ENCODE results near the gene NECTIN4. TPM values are rescaled to one million over a fixed set of nuclear protein-coding genes. Genes with fewer than 3 reads are reported as not detected.

Gene NECTIN4
- polyA plus RNA-seq, 1 of the 3 experiments (the other 2 are of a cell fraction) = 0.59 TPM

GRCh38 chr1:161082483-161082882 is 6.9 kb downstream of the NECTIN4 start:
- no peaks in the 10 kb centered on the region for H3F3A ChIP-seq (replicated peaks; ENCODE audit: insufficient read depth)
- no peaks in the 10 kb centered on the region for H3K79me2 ChIP-seq (ENCODE audit: insufficient read depth)
- no peaks in the 10 kb centered on the region for H3K27me3 ChIP-seq (ENCODE audit: insufficient read depth)
- H3K4me1 ChIP-seq (ENCODE audit: control insufficient read depth in 1 of 2, insufficient read depth in 2 of 2, low read depth in 1 of 2, low read length in 1 of 2) = peaks cover 8 to 13% of the 10 kb centered on the region in 2 experiments; a peak in 2 of 4 replicates
- H3K9me3 ChIP-seq = no peaks in the 10 kb centered on the region
- H3K27ac ChIP-seq (ENCODE audit: low read depth in 2 of 2, low read length in 1 of 2) = no peak overlapping the region; a peak in 1 of 4 replicates
- no peak overlapping the region for H2AFZ ChIP-seq (ENCODE audit: low read depth)
- H3K9me2 ChIP-seq = no peaks in the 10 kb centered on the region
- no peak for DNase-seq
- WGBS (ENCODE audit: low lambda C conversion rate) = 94% methylated on average over 2 of the region's 2 CpGs
- H3K36me3 ChIP-seq (replicated peaks in 1 of 2; ENCODE audit: control insufficient read depth in 1 of 2, insufficient read depth in 2 of 2, low read length in 1 of 2) = no peaks in the 10 kb centered on the region
- no peak overlapping the region for H3K4me2 ChIP-seq
- CTCF ChIA-PET = interaction anchor here (1.4 to 22.7 kb wide), 3 partner anchors 9 to 14 kb away, joined by 3 to 198 read pairs (median 8); partner anchors contain the start of gene KLHDC9
- H3K4me3 ChIP-seq (ENCODE audit: low read depth in 2 of 2, low read length in 1 of 2) = no peak overlapping the region
- POLR2A ChIA-PET = no interaction called here
- H3K9ac ChIP-seq = no peak overlapping the region
- H4K20me1 ChIP-seq (ENCODE audit: insufficient read depth) = no peaks in the 10 kb centered on the region
- no peak for TF ChIP-seq EP300 (IDR thresholded peaks at IDR 0.05; ENCODE audit: borderline replicate concordance in 1 of 2, low read depth in 1 of 2, low read length in 1 of 2)
- no peak for TF ChIP-seq SIN3A (IDR thresholded peaks at IDR 0.05; ENCODE audit: borderline replicate concordance, low read depth, low read length)
- TF ChIP-seq ZBTB33 (IDR thresholded peaks at IDR 0.05; ENCODE audit: borderline replicate concordance, low read depth) = no peak
- no peak for TF ChIP-seq CTCF (IDR thresholded peaks at IDR 0.05)
- TF ChIP-seq RAD21 (IDR thresholded peaks at IDR 0.05; ENCODE audit: low read length) = no peak
- no peak for TF ChIP-seq REST (IDR thresholded peaks at IDR 0.05; ENCODE audit: low read depth, low read length)

GRCh38 chr1:161081519-161081918 is 7.8 kb downstream of the NECTIN4 start:
- Histone ChIP-seq H3F3A (replicated peaks; ENCODE audit: insufficient read depth) (no peaks in the 10 kb centered on the region), H3K4me2 (no peak overlapping the region), H2AFZ (ENCODE audit: low read depth) (no peak overlapping the region), H4K20me1 (ENCODE audit: insufficient read depth) (no peaks in the 10 kb centered on the region), H3K4me3 (ENCODE audit: low read depth in 2 of 2, low read length in 1 of 2) (no peak overlapping the region), H3K9ac (no peak overlapping the region), H3K79me2 (ENCODE audit: insufficient read depth) (no peaks in the 10 kb centered on the region), H3K9me2 (no peaks in the 10 kb centered on the region), H3K36me3 (replicated peaks in 1 of 2; ENCODE audit: control insufficient read depth in 1 of 2, insufficient read depth in 2 of 2, low read length in 1 of 2) (no peaks in the 10 kb centered on the region), H3K9me3 (no peaks in the 10 kb centered on the region), H3K27me3 (ENCODE audit: insufficient read depth) (no peaks in the 10 kb centered on the region), H3K4me1 (ENCODE audit: control insufficient read depth in 1 of 2, insufficient read depth in 2 of 2, low read depth in 1 of 2, low read length in 1 of 2) (peaks cover 8 to 13% of the 10 kb centered on the region in 2 experiments; a peak in 2 of 4 replicates), H3K27ac (ENCODE audit: low read depth in 2 of 2, low read length in 1 of 2) (no peak overlapping the region)
- ChIA-PET POLR2A (no interaction called here), CTCF (interaction anchor here (1.9 to 22.7 kb wide), 2 partner anchors 10 to 15 kb away, joined by 8 to 198 read pairs; partner anchors contain the start of gene KLHDC9)
- no peak for DNase-seq
- 75% methylated on average over 5 of the region's 5 CpGs for WGBS (ENCODE audit: low lambda C conversion rate)
- TF ChIP-seq EP300 (IDR thresholded peaks at IDR 0.05; ENCODE audit: borderline replicate concordance in 1 of 2, low read depth in 1 of 2, low read length in 1 of 2) (no peak), POLR2AphosphoS5 (IDR thresholded peaks at IDR 0.05; ENCODE audit: low read depth, low read length) (no peak), RAD21 (IDR thresholded peaks at IDR 0.05; ENCODE audit: low read length) (no peak), NRF1 (IDR thresholded peaks at IDR 0.05; ENCODE audit: low read depth, low read length) (no peak), CHD2 (IDR thresholded peaks at IDR 0.05; ENCODE audit: low read length, partially characterized antibody) (no peak), SIN3A (IDR thresholded peaks at IDR 0.05; ENCODE audit: borderline replicate concordance, low read depth, low read length) (no peak), TEAD4 (IDR thresholded peaks at IDR 0.05; ENCODE audit: borderline replicate concordance, insufficient read depth) (no peak), MAX (IDR thresholded peaks at IDR 0.05; ENCODE audit: low read depth) (no peak), ELF1 (IDR thresholded peaks at IDR 0.05) (no peak), NFIC (IDR thresholded peaks at IDR 0.05; ENCODE audit: borderline replicate concordance) (no peak), ZBTB33 (IDR thresholded peaks at IDR 0.05; ENCODE audit: borderline replicate concordance, low read depth) (no peak), RXRA (IDR thresholded peaks at IDR 0.05; ENCODE audit: borderline replicate concordance, low read depth) (no peak), EZH2phosphoT487 (IDR thresholded peaks at IDR 0.05; ENCODE audit: borderline replicate concordance, low read depth) (no peak), GATA2 (CRISPR knock-in tag; IDR thresholded peaks at IDR 0.05) (no peak)

All from SK-N-SH (cell line).